Stomach (tissue), 9 donors: Measurements from ENCODE around the gene RASSF9. TPM values are rescaled to one million over a fixed set of nuclear protein-coding genes. Genes with fewer than 3 reads are reported as not detected.

ENCODE experiments used
- DNase-seq, 2 donors: peaks; one replicate each; pipeline versions ENCODE4 v3.0.0 to v3.0.0-alpha.2; 2013 to 2019
- H3K27ac ChIP-seq, 5 donors: fragments of 200-600 bp in 4 of 5; sonication (generic) in 4 of 5; one replicate each; pipeline ENCODE4 v1.5.1; 2013 to 2019; ENCODE audit warnings: mild to moderate bottlenecking in 1 of 5, moderate library complexity in 1 of 5
- H3K27me3 ChIP-seq, 3 donors: fragments of 200-600 bp; sonication (generic); one replicate each; pipeline ENCODE4 v1.5.1; 2017 to 2019; ENCODE audit warnings: mixed run types in 1 of 3
- H3K36me3 ChIP-seq, 4 donors: fragments of 200-600 bp; sonication (generic); 1 replicate in 3 of 4; 2 replicates in 1 of 4; pipeline ENCODE4 v1.5.1; 2016 to 2019
- H3K4me1 ChIP-seq, 4 donors: fragments of 200-600 bp; sonication (generic); one replicate each; pipeline ENCODE4 v1.5.1; 2016 to 2019
- H3K4me3 ChIP-seq, 4 donors: fragments of 200-600 bp; sonication (generic) in 3 of 4; one replicate each; pipeline ENCODE4 v1.5.1; 2016 to 2019; ENCODE audit warnings: mild to moderate bottlenecking in 1 of 4
- H3K9me3 ChIP-seq, 4 donors: fragments of 200-600 bp; sonication (generic); one replicate each; pipeline ENCODE4 v1.5.1; 2016 to 2019
- EP300 ChIP-seq: sonication (generic); formaldehyde crosslinking; IDR thresholded peaks from one replicate; pipeline ENCODE4 v1.6.1; 2017; ENCODE audit warnings: antibody characterized with exemption
- POLR2A ChIP-seq, 4 donors: fragments of 450-650 bp; IDR thresholded peaks; one replicate each; pipeline ENCODE4 v1.6.1; 2016; ENCODE audit warnings: antibody characterized with exemption in 4 of 4, control low read depth in 2 of 4, mild to moderate bottlenecking in 1 of 4, moderate library complexity in 1 of 4
- POLR2AphosphoS5 ChIP-seq, 3 donors: sonication (generic); formaldehyde crosslinking; IDR thresholded peaks; one replicate each; pipeline ENCODE4 v1.6.1; 2016; ENCODE audit warnings: antibody characterized with exemption in 3 of 3
- WGBS, 5 donors: extraction: QIAGEN DNeasy Blood & Tissue Kit in 3 of 5; methylation state at CpG; one replicate each; pipeline versions ENCODE4 v1.1.5 to v1.1.7; 2013 to 2018; 5-methylcytosine and 5-hydroxymethylcytosine counted together
- intact Hi-C: fragments of 100-400 bp; cut with DNase I; formaldehyde crosslinking; loops from one replicate; pipeline ENCODE4 v1.15.1; 2023; ENCODE audit warnings: low total_unique reads
- polyA plus RNA-seq, 3 donors: library from polyadenylated mRNA; stranded (reverse); fragments of 200-250 nt; gene quantifications; one replicate each; pipeline ENCODE4 v1.2.3, GENCODE V29; 2013
- total RNA-seq, 5 donors: library from RNA; depleted of rRNA; stranded (reverse); fragments of >200 nt; gene quantifications; one replicate each; pipeline versions ENCODE4 v1.1.0 to v1.2.3, GENCODE V29; 2014 to 2016
- TF ChIP-seq, protein P1 (sequence below), 7 experiments: fragments of 450-650 bp in 4 of 7; fragments of 200-600 bp in 3 of 7; sonication (generic) in 3 of 7; IDR thresholded peaks; one replicate each; pipeline ENCODE4 v1.5.1; 2016 to 2019; ENCODE audit warnings: antibody characterized with exemption in 7 of 7, control low read depth in 2 of 7, mild to moderate bottlenecking in 1 of 7
- donor health status: healthy with polysubstance abuse.
- donor health status: Bipolar disorder and iron deficiency.
- donor health status: healthy.

Gene RASSF9
- total and polyA plus RNA-seq, 8 donors: under 0.01 to 6.2 (median 0.58) TPM; not detected in 1

DNA sequence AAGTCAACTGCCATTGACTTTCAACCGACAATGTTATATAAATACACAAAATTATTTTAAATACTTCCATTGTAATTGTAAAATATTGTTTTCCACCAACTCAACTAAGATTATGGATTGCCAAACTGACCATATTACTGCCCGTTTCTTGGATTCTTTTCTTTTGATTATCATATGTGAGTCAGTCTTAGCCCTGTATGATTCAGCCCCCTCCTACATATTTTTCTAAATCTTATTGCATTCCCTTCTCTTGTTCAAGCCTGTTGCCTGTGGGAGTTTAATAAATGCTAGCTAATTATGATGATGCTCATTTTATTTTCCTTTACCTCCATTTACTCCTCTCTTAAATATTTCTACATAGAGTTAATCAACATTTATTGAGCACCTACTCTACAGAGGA lies 6.8 kb downstream of the RASSF9 start:
- intact Hi-C loops: no loop called here
- TF ChIP-seq EP300 (no peak), POLR2AphosphoS5 (IDR thresholded peaks at IDR 0.05) (no peak), POLR2A (IDR thresholded peaks at IDR 0.05) (no peak)
- TF ChIP-seq, protein P1, sequence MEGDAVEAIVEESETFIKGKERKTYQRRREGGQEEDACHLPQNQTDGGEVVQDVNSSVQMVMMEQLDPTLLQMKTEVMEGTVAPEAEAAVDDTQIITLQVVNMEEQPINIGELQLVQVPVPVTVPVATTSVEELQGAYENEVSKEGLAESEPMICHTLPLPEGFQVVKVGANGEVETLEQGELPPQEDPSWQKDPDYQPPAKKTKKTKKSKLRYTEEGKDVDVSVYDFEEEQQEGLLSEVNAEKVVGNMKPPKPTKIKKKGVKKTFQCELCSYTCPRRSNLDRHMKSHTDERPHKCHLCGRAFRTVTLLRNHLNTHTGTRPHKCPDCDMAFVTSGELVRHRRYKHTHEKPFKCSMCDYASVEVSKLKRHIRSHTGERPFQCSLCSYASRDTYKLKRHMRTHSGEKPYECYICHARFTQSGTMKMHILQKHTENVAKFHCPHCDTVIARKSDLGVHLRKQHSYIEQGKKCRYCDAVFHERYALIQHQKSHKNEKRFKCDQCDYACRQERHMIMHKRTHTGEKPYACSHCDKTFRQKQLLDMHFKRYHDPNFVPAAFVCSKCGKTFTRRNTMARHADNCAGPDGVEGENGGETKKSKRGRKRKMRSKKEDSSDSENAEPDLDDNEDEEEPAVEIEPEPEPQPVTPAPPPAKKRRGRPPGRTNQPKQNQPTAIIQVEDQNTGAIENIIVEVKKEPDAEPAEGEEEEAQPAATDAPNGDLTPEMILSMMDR (IDR thresholded peaks at IDR 0.05): no peak
- WGBS, 5 donors: 84 to 92% (median 87%) methylated on average over 2 of the region's 2 CpGs
- Histone ChIP-seq H3K36me3 (no peaks in the 10 kb centered on the region), H3K4me1 (peaks cover 0 to 4% (median 0%) of the 10 kb centered on the region in 4 donors), H3K4me3 (no peak overlapping the region), H3K9me3 (no peaks in the 10 kb centered on the region), H3K27ac (no peak overlapping the region), H3K27me3 (no peaks in the 10 kb centered on the region)
- no peak for DNase-seq

DNA sequence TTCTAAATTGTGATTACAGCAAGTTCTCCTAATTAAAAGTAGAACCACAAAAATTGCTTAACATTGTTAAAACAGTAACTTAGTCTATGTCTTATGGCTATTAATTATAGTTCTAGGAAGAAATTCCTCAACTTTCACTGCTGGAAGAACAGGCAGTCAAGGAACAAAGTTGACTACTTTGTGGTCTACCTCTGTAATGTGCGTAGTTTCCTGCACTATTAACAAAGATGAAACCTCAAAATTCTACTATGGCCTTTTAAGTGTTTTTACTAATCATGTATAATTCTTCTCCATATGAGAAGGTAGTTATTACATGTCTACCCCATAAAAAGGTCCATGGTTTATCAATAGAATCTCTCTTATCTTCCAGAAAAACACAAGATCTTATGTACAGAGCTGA lies 7.6 kb downstream of the RASSF9 start:
- H3K36me3 ChIP-seq: no peaks in the 10 kb centered on the region
- H3K27me3 ChIP-seq: no peaks in the 10 kb centered on the region
- WGBS, 5 donors: 88 to 98% (median 94%) methylated on average over 1 of the region's 1 CpG
- no peak for DNase-seq
- no peak overlapping the region for H3K4me3 ChIP-seq
- H3K27ac ChIP-seq: no peak overlapping the region
- TF ChIP-seq, protein P1 (IDR thresholded peaks at IDR 0.05): no peak
- TF ChIP-seq POLR2A (IDR thresholded peaks at IDR 0.05) (no peak), POLR2AphosphoS5 (IDR thresholded peaks at IDR 0.05) (no peak), EP300 (no peak)
- intact Hi-C loops: no loop called here
- H3K4me1 ChIP-seq: peaks cover 0 to 4% (median 0%) of the 10 kb centered on the region in 4 donors
- H3K9me3 ChIP-seq: no peaks in the 10 kb centered on the region

DNA sequence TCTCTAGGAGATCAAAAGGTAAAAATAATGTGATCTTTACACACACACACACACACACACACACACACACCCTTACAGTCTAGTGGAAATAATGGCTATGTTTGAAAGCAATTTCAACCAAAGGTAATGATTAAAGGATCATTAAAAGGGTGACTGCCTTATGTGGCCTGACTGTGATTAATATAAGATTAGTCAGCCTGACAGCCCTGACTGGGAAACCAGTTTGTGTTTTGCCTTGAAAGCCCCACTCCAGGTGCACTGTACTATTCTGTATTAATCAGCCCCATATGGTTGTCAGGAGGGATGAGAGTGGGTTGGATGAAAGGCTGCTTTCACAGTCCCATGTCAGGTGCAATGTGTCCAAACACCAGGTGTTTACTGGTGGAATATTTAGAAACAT lies 10.5 kb downstream of the RASSF9 start:
- Histone ChIP-seq H3K27ac (no peak overlapping the region), H3K36me3 (no peaks in the 10 kb centered on the region), H3K4me1 (peaks cover 0 to 16% (median 7%) of the 10 kb centered on the region in 4 donors), H3K27me3 (no peaks in the 10 kb centered on the region), H3K4me3 (no peak overlapping the region), H3K9me3 (no peaks in the 10 kb centered on the region)
- TF ChIP-seq POLR2A (IDR thresholded peaks at IDR 0.05) (no peak), POLR2AphosphoS5 (IDR thresholded peaks at IDR 0.05) (no peak), EP300 (no peak)
- TF ChIP-seq, protein P1 (IDR thresholded peaks at IDR 0.05): no peak
- intact Hi-C loops: no loop called here
- peak in 1 of 2 donors; percentile 75 for DNase-seq

DNA sequence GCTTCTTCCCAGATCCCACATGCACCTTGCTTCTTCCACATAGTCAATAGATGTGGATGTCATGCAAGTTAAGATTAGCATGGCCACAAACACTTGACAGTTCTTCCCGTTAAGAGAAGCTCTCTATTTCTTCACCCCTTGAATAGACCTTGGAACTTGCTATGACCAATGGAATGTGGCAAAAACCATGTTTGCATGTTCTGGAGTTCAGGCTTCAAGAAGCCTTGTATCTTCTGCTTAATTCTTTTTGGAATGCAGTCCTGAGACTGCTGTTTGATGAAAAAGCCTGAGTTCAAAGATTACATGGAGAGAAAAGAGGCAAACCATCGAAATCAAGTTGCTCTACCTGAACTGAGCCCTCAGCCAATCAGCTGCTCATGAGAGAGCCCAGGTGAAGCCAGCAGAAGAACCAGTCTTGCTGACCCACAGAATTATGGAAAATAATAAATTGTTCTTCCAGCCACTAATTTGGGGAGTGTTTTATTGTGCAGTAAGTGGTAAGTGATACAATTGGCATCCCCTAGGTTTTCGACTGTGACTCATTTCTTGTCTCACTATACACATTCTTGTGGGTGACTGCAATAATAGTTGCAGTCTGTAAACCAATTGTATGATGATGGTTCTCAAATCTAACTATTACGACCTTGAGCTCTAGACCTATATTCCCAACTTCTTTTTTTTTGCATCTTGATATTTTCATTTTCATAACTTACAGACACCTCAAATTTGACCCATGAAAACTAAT lies 12.6 kb downstream of the RASSF9 start:
- TF ChIP-seq EP300 (no peak), POLR2AphosphoS5 (IDR thresholded peaks at IDR 0.05) (no peak), POLR2A (IDR thresholded peaks at IDR 0.05) (no peak)
- TF ChIP-seq, protein P1 (IDR thresholded peaks at IDR 0.05): no peak
- no peaks in the 10 kb centered on the region for H3K27me3 ChIP-seq
- H3K36me3 ChIP-seq: no peaks in the 10 kb centered on the region
- no peak overlapping the region for H3K4me3 ChIP-seq
- no peaks in the 10 kb centered on the region for H3K9me3 ChIP-seq
- DNase-seq: no peak
- intact Hi-C loops: no loop called here
- no peak overlapping the region for H3K27ac ChIP-seq
- H3K4me1 ChIP-seq: peaks cover 0 to 16% (median 7%) of the 10 kb centered on the region in 4 donors
- WGBS, 5 donors: 81 to 85% (median 84%) methylated on average over 4 of the region's 4 CpGs
